H9 (cell line): Measurements from ENCODE around the gene RASA2. TPM values are rescaled to one million over a fixed set of nuclear protein-coding genes. Genes with fewer than 3 reads are reported as not detected.

Source experiments
- DNase-seq: peaks from one replicate; pipeline ENCODE4 v3.0.0-alpha.2; 2017
- H2AFZ ChIP-seq: one replicate; pipeline ENCODE4 v1.6.1; 2013; ENCODE audit warnings: mild to moderate bottlenecking, low read length, control low read depth, moderate library complexity
- H2AK5ac ChIP-seq: 2 replicates; pipeline ENCODE4 v1.6.1; 2013; ENCODE audit warnings: low read length, control low read depth, mixed read lengths; ENCODE audit not compliant: insufficient read length
- H2BK120ac ChIP-seq: one replicate; pipeline ENCODE4 v1.6.1; 2013; ENCODE audit warnings: low read depth, mild to moderate bottlenecking, low read length, control low read depth, inconsistent platforms; ENCODE audit not compliant: poor library complexity, severe bottlenecking
- H2BK12ac ChIP-seq: 2 replicates; pipeline ENCODE4 v1.6.1; 2013; ENCODE audit warnings: low read length, control low read depth, mixed read lengths, low read depth; ENCODE audit not compliant: insufficient read length
- H2BK15ac ChIP-seq: 2 replicates; pipeline ENCODE4 v1.6.1; 2013; ENCODE audit warnings: low read depth, low read length, control low read depth
- H2BK20ac ChIP-seq: one replicate; pipeline ENCODE4 v1.6.1; 2013; ENCODE audit warnings: low read depth, mild to moderate bottlenecking, low read length, control low read depth, inconsistent platforms; ENCODE audit not compliant: poor library complexity, severe bottlenecking
- H2BK5ac ChIP-seq: 2 replicates; pipeline ENCODE4 v1.6.1; 2013; ENCODE audit warnings: low read length, control low read depth, mixed read lengths; ENCODE audit not compliant: insufficient read length
- H3K14ac ChIP-seq: 2 replicates; pipeline ENCODE4 v1.6.1; 2013; ENCODE audit warnings: low read length, control low read depth; ENCODE audit not compliant: insufficient read depth
- H3K18ac ChIP-seq: 2 replicates; pipeline ENCODE4 v1.6.1; 2013; ENCODE audit warnings: low read depth, mild to moderate bottlenecking, mixed read lengths, low read length, control low read depth; ENCODE audit not compliant: insufficient read length
- H3K23ac ChIP-seq: 2 replicates; pipeline ENCODE4 v1.6.1; 2013; ENCODE audit warnings: low read length, control low read depth, mixed read lengths, low read depth; ENCODE audit not compliant: insufficient read length
- H3K23me2 ChIP-seq: 2 replicates; pipeline ENCODE4 v1.6.1; 2013; ENCODE audit warnings: low read depth, mild to moderate bottlenecking, mixed read lengths, low read length, control low read depth; ENCODE audit not compliant: insufficient read length, poor library complexity, severe bottlenecking
- H3K27ac ChIP-seq: 2 replicates; pipeline ENCODE4 v1.5.1; 2013; ENCODE audit warnings: low read length, control low read depth, mixed read lengths, low read depth; ENCODE audit not compliant: insufficient read length
- H3K27me3 ChIP-seq: 2 replicates; pipeline ENCODE4 v1.6.1; 2013; ENCODE audit warnings: low read length, control low read depth, inconsistent platforms; ENCODE audit not compliant: insufficient read depth
- H3K4ac ChIP-seq: 2 replicates; pipeline ENCODE4 v1.6.1; 2013; ENCODE audit warnings: low read depth, mild to moderate bottlenecking, control low read depth, inconsistent platforms, low read length, moderate library complexity
- H3K4me1 ChIP-seq: 2 replicates; pipeline ENCODE4 v1.6.1; 2013; ENCODE audit warnings: low read length, control low read depth, inconsistent platforms; ENCODE audit not compliant: insufficient read depth
- H3K4me2 ChIP-seq: 2 replicates; pipeline ENCODE4 v1.6.1; 2013; ENCODE audit warnings: low read length, control low read depth, mixed read lengths; ENCODE audit not compliant: insufficient read length, insufficient read depth
- H3K56ac ChIP-seq: 2 replicates; pipeline ENCODE4 v1.6.1; 2013; ENCODE audit warnings: low read depth, mild to moderate bottlenecking, mixed read lengths, low read length, control low read depth; ENCODE audit not compliant: insufficient read length
- H3K79me1 ChIP-seq: 2 replicates; pipeline ENCODE4 v1.6.1; 2013; ENCODE audit warnings: low read depth, mild to moderate bottlenecking, moderate library complexity, low read length, control low read depth, inconsistent platforms; ENCODE audit not compliant: insufficient read depth, poor library complexity, severe bottlenecking
- H3K79me2 ChIP-seq: 2 replicates; pipeline ENCODE4 v1.6.1; 2013; ENCODE audit warnings: low read length, control low read depth, inconsistent platforms; ENCODE audit not compliant: insufficient read depth
- H3K9ac ChIP-seq: 2 replicates; pipeline ENCODE4 v1.6.1; 2013; ENCODE audit warnings: low read length, control low read depth, mixed read lengths; ENCODE audit not compliant: insufficient read length; ENCODE audit errors: extremely low read depth
- H3K9me3 ChIP-seq: one replicate; pipeline ENCODE4 v1.6.1; 2013; ENCODE audit warnings: low read depth, low read length, inconsistent platforms; ENCODE audit not compliant: control insufficient read depth
- H3T11ph ChIP-seq: one replicate; pipeline ENCODE4 v1.6.1; 2013; ENCODE audit warnings: mild to moderate bottlenecking, low read length, control low read depth, inconsistent platforms
- H4K20me1 ChIP-seq: one replicate; pipeline ENCODE4 v1.6.1; 2013; ENCODE audit not compliant: control insufficient read depth, insufficient read length, insufficient read depth
- H4K5ac ChIP-seq: 2 replicates; pipeline ENCODE4 v1.6.1; 2013; ENCODE audit warnings: low read depth, mild to moderate bottlenecking, mixed read lengths, low read length, control low read depth; ENCODE audit not compliant: insufficient read length
- H4K8ac ChIP-seq: replicated peaks from 2 replicates; pipeline ENCODE4 v1.6.1; 2013; ENCODE audit warnings: low read length, control low read depth, mixed read lengths, low read depth; ENCODE audit not compliant: insufficient read length
- H4K91ac ChIP-seq: 2 replicates; pipeline ENCODE4 v1.6.1; 2013; ENCODE audit warnings: low read depth, mild to moderate bottlenecking, moderate library complexity, mixed read lengths, low read length, control low read depth; ENCODE audit not compliant: insufficient read length
- H3K27ac Mint-ChIP-seq, 3 experiments: 2 replicates in 2 of 3; 3 replicates in 1 of 3; pipeline ENCODE4 v1.8.0; 2020 to 2021; ENCODE audit warnings: mixed read lengths in 3 of 3, mild to moderate bottlenecking in 1 of 3, moderate library complexity in 1 of 3
- H3K27me3 Mint-ChIP-seq: 2 replicates; pipeline ENCODE4 v1.8.0; 2021; ENCODE audit warnings: low read depth, mild to moderate bottlenecking, moderate library complexity, mixed read lengths
- H3K36me3 Mint-ChIP-seq, 3 experiments: 2 replicates in 2 of 3; 3 replicates in 1 of 3; pipeline ENCODE4 v1.8.0; 2020 to 2021; ENCODE audit warnings: low read depth in 3 of 3, mixed read lengths in 3 of 3; ENCODE audit not compliant: insufficient read depth in 1 of 3
- H3K4me1 Mint-ChIP-seq, 2 experiments: 2 replicates each; pipeline ENCODE4 v1.8.0; 2020; ENCODE audit warnings: mixed read lengths in 2 of 2
- H3K4me3 Mint-ChIP-seq, 2 experiments: 2 replicates in 1 of 2; 3 replicates in 1 of 2; pipeline ENCODE4 v1.8.0; 2020 to 2021; ENCODE audit warnings: mild to moderate bottlenecking in 2 of 2, mixed read lengths in 2 of 2, moderate library complexity in 1 of 2
- H3K9me3 Mint-ChIP-seq, 2 experiments: 2 replicates in 1 of 2; 3 replicates in 1 of 2; pipeline ENCODE4 v1.8.0; 2020; ENCODE audit warnings: mild to moderate bottlenecking in 2 of 2, mixed read lengths in 2 of 2, moderate library complexity in 1 of 2
- CTCF ChIP-seq: fragments of 200-600 bp; sonication (generic); conservative IDR thresholded peaks from 3 replicates; pipeline ENCODE4 v1.8.0; 2021; ENCODE audit warnings: antibody characterized with exemption, mild to moderate bottlenecking
- WGBS: extraction: QIAGEN DNeasy Blood & Tissue Kit; methylation state at CpG from one replicate; pipeline ENCODE4 v1.1.7; 2013; ENCODE audit warnings: missing lambda C conversion rate, low lambda C conversion rate, mixed read lengths; ENCODE audit not compliant: insufficient read length; ENCODE audit errors: extremely low coverage; 5-methylcytosine and 5-hydroxymethylcytosine counted together
- total RNA-seq: library from RNA; stranded (reverse); gene quantifications from 2 replicates; pipeline ENCODE4 v1.2.1, GENCODE V29; 2021

Gene RASA2
- total RNA-seq, 1 experiment from 2014 or later, result 24.4 TPM

- Histone ChIP-seq H4K20me1 (no peaks in the 10 kb centered on the region), H3K9ac (no peak overlapping the region), H3K56ac (no peak overlapping the region), H4K5ac (no peak overlapping the region), H3K4ac (no peak overlapping the region), H3K27me3 (no peaks in the 10 kb centered on the region), H3K14ac (no peak overlapping the region), H3K79me2 (no peaks in the 10 kb centered on the region), H3K23ac (no peak overlapping the region), H3K79me1 (no peaks in the 10 kb centered on the region), H2BK12ac (no peak overlapping the region), H3K4me1 (no peaks in the 10 kb centered on the region), H3K27ac (no peak overlapping the region), H3T11ph (no peak overlapping the region), H2AFZ (no peak overlapping the region), H3K23me2 (no peaks in the 10 kb centered on the region), H4K8ac (no peak overlapping the region), H3K4me2 (no peak overlapping the region), H2BK20ac (no peak overlapping the region), H2AK5ac (no peak overlapping the region), H2BK120ac (no peak overlapping the region), H3K18ac (no peak overlapping the region), H2BK15ac (no peak overlapping the region), H4K91ac (no peak overlapping the region), H3K9me3 (no peaks in the 10 kb centered on the region), H2BK5ac (no peak overlapping the region)
- no CpG with 5 or more reads among the region's 2 CpGs for WGBS
- no peaks in the 10 kb centered on the region for H3K27me3 Mint-ChIP-seq
- TF ChIP-seq CTCF, result no peak
- H3K4me3 Mint-ChIP-seq, result no peak overlapping the region
- peaks cover 0 to 3% of the 10 kb centered on the region in 2 experiments; a peak in 1 of 5 replicates for H3K9me3 Mint-ChIP-seq
- peaks cover 0 to 3% of the 10 kb centered on the region in 2 experiments; a peak in 1 of 4 replicates for H3K4me1 Mint-ChIP-seq
- H3K27ac Mint-ChIP-seq, result peak overlapping the region in 1 of 3 experiments; percentile 65; a peak in 3 of 7 replicates
- no peak for DNase-seq
- H3K36me3 Mint-ChIP-seq, result peaks cover 3 to 16% (median 9%) of the 10 kb centered on the region in 3 experiments; a peak in 6 of 7 replicates
These were observed 64.3 kb downstream of the RASA2 start for GRCh38 chr3:141550926-141551665.
